GM06990 (cell line): ENCODE data around the gene DNAH3.

ENCODE experiments used
- DNase-seq: peaks from one replicate; pipeline ENCODE4 v3.0.0-alpha.2; 2011; ENCODE audit not compliant: insufficient read length; ENCODE audit errors: extremely low read depth
- H3K27me3 ChIP-seq: replicated peaks from 2 replicates; pipeline ENCODE4 v1.6.0; 2011; ENCODE audit warnings: low read length; ENCODE audit not compliant: control insufficient read depth, insufficient read depth
- H3K36me3 ChIP-seq: 2 replicates; pipeline ENCODE4 v1.5.1; 2011; ENCODE audit warnings: low read length; ENCODE audit not compliant: control insufficient read depth, insufficient read depth
- H3K4me3 ChIP-seq: replicated peaks from 2 replicates; pipeline ENCODE4 v1.5.1; 2011; ENCODE audit warnings: low read depth, mild to moderate bottlenecking, control low read depth, low read length
- CTCF ChIP-seq: IDR thresholded peaks from 2 replicates; pipeline ENCODE4 v1.5.1; 2011; ENCODE audit warnings: low read length, control low read depth, mild to moderate bottlenecking, inconsistent platforms; ENCODE audit not compliant: insufficient read depth, poor library complexity, severe bottlenecking

DNAH3 gene

GRCh38 chr16:20971401-20971800, 179.2 kb downstream of the DNAH3 start:
- Histone ChIP-seq H3K36me3 (no peaks in the 10 kb centered on the region), H3K4me3 (no peak overlapping the region), H3K27me3 (no peaks in the 10 kb centered on the region)
- no peak for TF ChIP-seq CTCF
- DNase-seq = no peak

GRCh38 chr16:20969386-20969785, 181.3 kb downstream of the DNAH3 start:
- no peaks in the 10 kb centered on the region for H3K27me3 ChIP-seq
- H3K4me3 ChIP-seq = no peak overlapping the region
- no peak for TF ChIP-seq CTCF
- no peaks in the 10 kb centered on the region for H3K36me3 ChIP-seq
- no peak for DNase-seq

DNA sequence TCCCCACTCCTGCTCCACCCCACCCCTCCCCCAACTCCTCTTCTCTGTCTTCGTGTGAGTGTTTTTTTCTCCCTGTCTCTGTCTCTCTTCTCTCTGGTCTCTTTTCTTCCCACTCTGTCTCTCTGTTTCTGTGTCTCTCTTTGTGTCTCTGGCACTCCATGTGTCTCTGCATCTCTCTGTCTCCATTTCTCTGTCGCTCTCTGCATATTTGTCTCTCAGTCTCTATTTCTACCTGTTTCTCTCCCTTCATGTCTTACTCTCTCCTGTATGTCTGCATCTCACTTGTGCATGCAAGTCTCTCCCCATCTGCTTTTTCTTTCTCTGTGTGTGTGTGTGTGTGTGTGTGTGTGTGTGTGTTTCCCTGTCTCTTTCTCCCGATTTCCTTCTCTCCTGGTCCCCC, 181.9 kb downstream of the DNAH3 start:
- DNase-seq = no peak
- H3K27me3 ChIP-seq = no peaks in the 10 kb centered on the region
- H3K36me3 ChIP-seq = no peaks in the 10 kb centered on the region
- TF ChIP-seq CTCF = no peak
- H3K4me3 ChIP-seq = no peak overlapping the region

DNA sequence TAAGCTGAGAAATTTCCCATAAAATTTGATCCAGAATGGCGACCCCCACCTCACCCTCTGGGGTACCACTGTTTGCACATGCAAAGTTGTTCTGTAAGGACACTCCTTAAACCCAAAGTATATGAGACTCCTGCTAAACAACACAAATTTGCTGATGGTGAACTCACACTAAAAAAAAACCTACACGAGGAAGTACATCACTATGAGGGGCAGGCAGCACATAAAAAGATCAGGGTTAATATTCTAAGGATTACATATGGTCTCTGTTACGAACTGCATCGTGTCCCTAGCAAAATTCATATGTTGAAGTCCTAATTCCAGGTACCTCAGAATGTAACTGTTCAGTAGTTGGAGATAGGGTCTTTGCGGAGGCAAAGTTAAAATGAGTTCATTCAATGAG, 189.7 kb downstream of the DNAH3 start:
- no peak for DNase-seq
- TF ChIP-seq CTCF = no peak
- Histone ChIP-seq H3K36me3 (no peaks in the 10 kb centered on the region), H3K27me3 (no peaks in the 10 kb centered on the region), H3K4me3 (no peak overlapping the region)

DNA sequence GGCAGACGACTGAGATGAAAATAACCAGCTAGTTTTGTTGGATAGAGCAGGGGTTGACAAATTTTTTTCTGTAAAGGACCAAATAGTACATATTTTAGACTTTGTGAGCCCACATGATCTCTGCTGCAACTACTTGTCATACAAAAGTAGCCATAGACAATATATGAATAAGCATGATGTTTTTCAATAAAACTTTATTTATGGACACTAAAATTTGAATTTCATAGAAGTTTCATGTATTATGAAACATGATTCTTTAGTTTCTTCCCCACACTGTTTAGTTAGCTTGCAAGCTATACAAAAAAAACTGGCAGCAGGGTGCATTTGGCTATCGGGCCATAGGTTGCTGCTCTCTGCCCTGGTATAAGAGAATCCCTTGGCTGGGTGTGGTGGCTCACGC, 193.5 kb downstream of the DNAH3 start:
- TF ChIP-seq CTCF = no peak
- Histone ChIP-seq H3K36me3 (no peaks in the 10 kb centered on the region), H3K27me3 (no peaks in the 10 kb centered on the region), H3K4me3 (no peak overlapping the region)
- no peak for DNase-seq

GRCh38 chr16:20956319-20956718, 194.3 kb downstream of the DNAH3 start:
- Histone ChIP-seq H3K36me3 (no peaks in the 10 kb centered on the region), H3K4me3 (no peak overlapping the region), H3K27me3 (no peaks in the 10 kb centered on the region)
- TF ChIP-seq CTCF = no peak
- DNase-seq = no peak
